ENCODE measurements around the gene LEFTY1. TPM values are rescaled to one million over a fixed set of nuclear protein-coding genes. Genes with fewer than 3 reads are reported as not detected.
"Not testable (repeated sequence)": the region's sequence is repeated elsewhere in the genome, so short reads cannot be mapped to it uniquely, and the experiment has no call there.

LEFTY1 gene
- total and polyA plus RNA-seq, 2 of the 4 experiments (the other 2 are of a cell fraction): not detected

- Histone ChIP-seq H3K4me2 (ENCODE audit: low read depth, low read length) (no peak overlapping the region), H3K79me1 (ENCODE audit: low read depth in 1 of 2, low read length in 2 of 2) (no peaks in the 10 kb centered on the region), H2BK20ac (ENCODE audit: low read depth, low read length) (no peak overlapping the region), H3K4me1 (ENCODE audit: control insufficient read depth, insufficient read depth, low read length) (peaks cover 4% of the 10 kb centered on the region; the same call in 1 of the 2 replicates), H3K9ac (ENCODE audit: low read depth, low read length) (no peak overlapping the region), H2BK5ac (ENCODE audit: low read depth, low read length, poor library complexity, severe bottlenecking) (no peak overlapping the region), H2AK5ac (ENCODE audit: low read depth, low read length) (no peak overlapping the region), H3K4me3 (ENCODE audit: insufficient read depth, low read depth, low read length) (no peak overlapping the region), H4K8ac (ENCODE audit: low read depth in 2 of 2, low read length in 2 of 2) (no peak overlapping the region), H2BK120ac (ENCODE audit: low read depth, low read length) (no peak overlapping the region), H3K14ac (replicated peaks; ENCODE audit: low read depth, low read length) (no peak overlapping the region), H3K9me3 (ENCODE audit: control insufficient read depth, insufficient read depth, low read length) (no peaks in the 10 kb centered on the region), H4K20me1 (ENCODE audit: insufficient read depth, low read length) (no peaks in the 10 kb centered on the region), H2BK15ac (ENCODE audit: low read depth, low read length) (no peak overlapping the region), H3K27me3 (ENCODE audit: control insufficient read depth, insufficient read depth, low read length) (no peaks in the 10 kb centered on the region), H3K9me1 (ENCODE audit: insufficient read depth, low read length) (peaks cover 5% of the 10 kb centered on the region; the same call in 1 of the 2 replicates), H2AK9ac (replicated peaks; ENCODE audit: low read depth, low read length, poor library complexity) (no peak overlapping the region), H2AFZ (replicated peaks; ENCODE audit: low read length, poor library complexity) (no peak overlapping the region), H3K4ac (ENCODE audit: low read depth, low read length) (no peak overlapping the region), H3K18ac (ENCODE audit: low read depth, low read length) (no peak overlapping the region), H3K56ac (ENCODE audit: extremely low read depth, insufficient read depth, low read length) (no peak overlapping the region), H3K23ac (ENCODE audit: low read depth, low read length) (no peak overlapping the region), H4K91ac (ENCODE audit: insufficient read depth, low read depth, low read length) (no peak overlapping the region), H3K36me3 (ENCODE audit: control insufficient read depth, insufficient read depth, low read length) (peaks cover 21% of the 10 kb centered on the region; the same call in 1 of the 2 replicates), H3K27ac (ENCODE audit: insufficient read depth, low read length) (no peak overlapping the region), H4K5ac (ENCODE audit: low read depth, low read length) (no peak overlapping the region)
- TF ChIP-seq FOS (IDR thresholded peaks at IDR 0.05; ENCODE audit: low read depth, low read length): no peak
- TF ChIP-seq MAZ (IDR thresholded peaks at IDR 0.05; ENCODE audit: borderline replicate concordance, low read depth, low read length): no peak
- no peak for TF ChIP-seq POLR2A (IDR thresholded peaks at IDR 0.05; ENCODE audit: low read depth, low read length)
- no peak for TF ChIP-seq NFE2L2 (IDR thresholded peaks at IDR 0.05; ENCODE audit: low read depth, low read length)
- TF ChIP-seq USF2 (IDR thresholded peaks at IDR 0.05; ENCODE audit: low read depth, low read length): no peak
- in situ Hi-C loops (cut with MboI; ENCODE audit: low sequenced_read_pairs): no loop called here
- POLR2A ChIA-PET (ENCODE audit: unreplicated experiment): no interaction called here
- ATAC-seq (ENCODE audit: low read depth): no peak
- no TSS peak for BruUV-seq (replicated peaks)
- no peak for DNase-seq
- WGBS, 2 experiments (ENCODE audit: extremely low coverage in 2 of 2, insufficient read length in 1 of 2): 93% methylated on average over 11 of the region's 14 CpGs; no CpG with 5 or more reads in 1 of the 2 experiments
- CTCF ChIA-PET: no interaction called here
- dilution Hi-C loops (cut with HindIII; ENCODE audit: low sequenced_read_pairs, unreplicated experiment): no loop called here
- intact Hi-C loops (cut with micrococcal nuclease): no loop called here
Observed at GRCh38 chr1:225838793-225839192, 50.2 kb downstream of the LEFTY1 start.

- ATAC-seq (ENCODE audit: low read depth); in situ Hi-C loops (cut with MboI; ENCODE audit: low sequenced_read_pairs): not testable (repeated sequence)
Observed at GRCh38 chr1:225836296-225836695, 52.6 kb downstream of the LEFTY1 start.

More at GRCh38 chr1:225836296-225836695, 52.6 kb downstream of the LEFTY1 start:
- H2AFZ ChIP-seq (replicated peaks; ENCODE audit: low read length, poor library complexity); intact Hi-C loops (cut with micrococcal nuclease); H3K4ac ChIP-seq (ENCODE audit: low read depth, low read length); H3K23ac ChIP-seq (ENCODE audit: low read depth, low read length); H3K4me2 ChIP-seq (ENCODE audit: low read depth, low read length); H4K5ac ChIP-seq (ENCODE audit: low read depth, low read length); H2BK15ac ChIP-seq (ENCODE audit: low read depth, low read length); H3K4me3 ChIP-seq (ENCODE audit: insufficient read depth, low read depth, low read length); H3K79me1 ChIP-seq (ENCODE audit: low read depth in 1 of 2, low read length in 2 of 2); H2BK120ac ChIP-seq (ENCODE audit: low read depth, low read length); H3K14ac ChIP-seq (replicated peaks; ENCODE audit: low read depth, low read length); H3K56ac ChIP-seq (ENCODE audit: extremely low read depth, insufficient read depth, low read length); H4K8ac ChIP-seq (ENCODE audit: low read depth in 2 of 2, low read length in 2 of 2); H2AK5ac ChIP-seq (ENCODE audit: low read depth, low read length); POLR2A ChIA-PET (ENCODE audit: unreplicated experiment); BruUV-seq (replicated peaks); H3K4me1 ChIP-seq (ENCODE audit: control insufficient read depth, insufficient read depth, low read length); H4K20me1 ChIP-seq (ENCODE audit: insufficient read depth, low read length); H3K9me1 ChIP-seq (ENCODE audit: insufficient read depth, low read length); H3K9ac ChIP-seq (ENCODE audit: low read depth, low read length); H2AK9ac ChIP-seq (replicated peaks; ENCODE audit: low read depth, low read length, poor library complexity); H3K27me3 ChIP-seq (ENCODE audit: control insufficient read depth, insufficient read depth, low read length); H2BK20ac ChIP-seq (ENCODE audit: low read depth, low read length); H3K18ac ChIP-seq (ENCODE audit: low read depth, low read length); H3K27ac ChIP-seq (ENCODE audit: insufficient read depth, low read length); H2BK5ac ChIP-seq (ENCODE audit: low read depth, low read length, poor library complexity, severe bottlenecking); dilution Hi-C loops (cut with HindIII; ENCODE audit: low sequenced_read_pairs, unreplicated experiment); DNase-seq; H4K91ac ChIP-seq (ENCODE audit: insufficient read depth, low read depth, low read length); H3K9me3 ChIP-seq (ENCODE audit: control insufficient read depth, insufficient read depth, low read length): not testable (repeated sequence)
- CTCF ChIA-PET: interaction anchor here (0.6 to 1.1 kb wide), 2 partner anchors 356 to 362 kb away, joined by 3 to 5 read pairs; no protein-coding TSS in a partner anchor
- H3K36me3 ChIP-seq (ENCODE audit: control insufficient read depth, insufficient read depth, low read length): peaks cover 26% of the 10 kb centered on the region
- WGBS, 2 experiments (ENCODE audit: extremely low coverage in 2 of 2, insufficient read length in 1 of 2): 88% methylated on average over 1 of the region's 4 CpGs; no CpG with 5 or more reads in 1 of the 2 experiments
